Esophagus muscularis mucosa (tissue), 4 donors: Measurements from ENCODE around the gene A3GALT2.

Experiments
- CTCF ChIP-seq, 3 experiments: fragments of 200-600 bp in 2 of 3; fragments of 450-650 bp in 1 of 3; sonication (generic) in 2 of 3; IDR thresholded peaks; one replicate each; pipeline ENCODE4 v1.5.1; 2017 to 2019; ENCODE audit warnings: antibody characterized with exemption in 3 of 3, mild to moderate bottlenecking in 2 of 3, moderate library complexity in 1 of 3
- EP300 ChIP-seq: sonication (generic); formaldehyde crosslinking; IDR thresholded peaks from one replicate; pipeline ENCODE4 v1.6.1; 2017; ENCODE audit warnings: antibody characterized with exemption
- POLR2AphosphoS5 ChIP-seq, 2 donors: sonication (generic); formaldehyde crosslinking; IDR thresholded peaks; one replicate each; pipeline ENCODE4 v1.6.1; 2017; ENCODE audit warnings: antibody characterized with exemption in 2 of 2

GRCh38 chr1:33257207-33257771, 63.6 kb downstream of the A3GALT2 start:
- no peak for TF ChIP-seq POLR2AphosphoS5 (IDR thresholded peaks at IDR 0.05)
- no peak for TF ChIP-seq CTCF (IDR thresholded peaks at IDR 0.05)
- no peak for TF ChIP-seq EP300
